Measurements from ENCODE around the gene ATXN7L1. TPM values are rescaled to one million over a fixed set of nuclear protein-coding genes. Genes with fewer than 3 reads are reported as not detected.

ATXN7L1 gene
- total RNA-seq, 1 donor from 2014 or later, result 2.4 TPM

DNA sequence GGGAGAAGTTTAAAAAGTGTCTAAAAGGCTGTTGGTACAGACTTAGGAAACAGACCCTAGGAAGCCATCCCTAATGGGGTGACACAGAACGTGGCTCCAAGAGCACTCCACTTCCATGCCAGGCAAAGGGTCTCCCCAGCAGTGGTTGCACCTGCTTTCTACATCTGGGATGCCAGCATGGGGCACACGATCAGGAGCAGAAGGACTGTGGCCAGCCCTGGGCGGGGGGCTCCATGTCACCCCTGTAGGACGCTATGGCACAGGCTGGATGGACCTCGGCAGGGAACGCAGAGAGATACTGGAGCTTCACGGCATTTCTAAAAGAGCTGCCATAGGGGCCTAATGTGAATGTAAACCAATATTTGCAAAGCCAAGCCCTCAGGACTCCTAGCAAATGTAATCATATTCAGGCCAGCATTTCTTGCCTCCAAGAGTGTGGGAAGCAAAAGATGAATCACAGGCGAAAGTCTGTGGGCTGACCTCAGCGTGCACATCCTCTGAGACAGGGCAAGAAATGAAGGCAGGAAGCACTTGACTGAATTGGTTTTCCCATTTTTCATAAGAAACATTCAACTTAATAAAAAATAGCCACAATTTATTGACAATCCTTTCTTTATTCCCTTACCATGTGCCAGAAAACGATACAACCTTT, 93.9 kb downstream of the ATXN7L1 start:
- H3K27me3 ChIP-seq (ENCODE audit: control insufficient read depth, insufficient read depth, low read length), result no peaks in the 10 kb centered on the region
- FAIRE-seq (no peak), DNase-seq (ENCODE audit: low read depth) (peak; percentile 81)
- TF ChIP-seq, protein P1, sequence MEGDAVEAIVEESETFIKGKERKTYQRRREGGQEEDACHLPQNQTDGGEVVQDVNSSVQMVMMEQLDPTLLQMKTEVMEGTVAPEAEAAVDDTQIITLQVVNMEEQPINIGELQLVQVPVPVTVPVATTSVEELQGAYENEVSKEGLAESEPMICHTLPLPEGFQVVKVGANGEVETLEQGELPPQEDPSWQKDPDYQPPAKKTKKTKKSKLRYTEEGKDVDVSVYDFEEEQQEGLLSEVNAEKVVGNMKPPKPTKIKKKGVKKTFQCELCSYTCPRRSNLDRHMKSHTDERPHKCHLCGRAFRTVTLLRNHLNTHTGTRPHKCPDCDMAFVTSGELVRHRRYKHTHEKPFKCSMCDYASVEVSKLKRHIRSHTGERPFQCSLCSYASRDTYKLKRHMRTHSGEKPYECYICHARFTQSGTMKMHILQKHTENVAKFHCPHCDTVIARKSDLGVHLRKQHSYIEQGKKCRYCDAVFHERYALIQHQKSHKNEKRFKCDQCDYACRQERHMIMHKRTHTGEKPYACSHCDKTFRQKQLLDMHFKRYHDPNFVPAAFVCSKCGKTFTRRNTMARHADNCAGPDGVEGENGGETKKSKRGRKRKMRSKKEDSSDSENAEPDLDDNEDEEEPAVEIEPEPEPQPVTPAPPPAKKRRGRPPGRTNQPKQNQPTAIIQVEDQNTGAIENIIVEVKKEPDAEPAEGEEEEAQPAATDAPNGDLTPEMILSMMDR (IDR thresholded peaks at IDR 0.05; ENCODE audit: insufficient read depth, low read length, severe bottlenecking), result no peak
- H3K4me3 ChIP-seq (ENCODE audit: low read depth, low read length), result no peak overlapping the region
- peaks cover 1% of the 10 kb centered on the region for H3K36me3 ChIP-seq (ENCODE audit: control insufficient read depth, insufficient read depth, low read length)

DNA sequence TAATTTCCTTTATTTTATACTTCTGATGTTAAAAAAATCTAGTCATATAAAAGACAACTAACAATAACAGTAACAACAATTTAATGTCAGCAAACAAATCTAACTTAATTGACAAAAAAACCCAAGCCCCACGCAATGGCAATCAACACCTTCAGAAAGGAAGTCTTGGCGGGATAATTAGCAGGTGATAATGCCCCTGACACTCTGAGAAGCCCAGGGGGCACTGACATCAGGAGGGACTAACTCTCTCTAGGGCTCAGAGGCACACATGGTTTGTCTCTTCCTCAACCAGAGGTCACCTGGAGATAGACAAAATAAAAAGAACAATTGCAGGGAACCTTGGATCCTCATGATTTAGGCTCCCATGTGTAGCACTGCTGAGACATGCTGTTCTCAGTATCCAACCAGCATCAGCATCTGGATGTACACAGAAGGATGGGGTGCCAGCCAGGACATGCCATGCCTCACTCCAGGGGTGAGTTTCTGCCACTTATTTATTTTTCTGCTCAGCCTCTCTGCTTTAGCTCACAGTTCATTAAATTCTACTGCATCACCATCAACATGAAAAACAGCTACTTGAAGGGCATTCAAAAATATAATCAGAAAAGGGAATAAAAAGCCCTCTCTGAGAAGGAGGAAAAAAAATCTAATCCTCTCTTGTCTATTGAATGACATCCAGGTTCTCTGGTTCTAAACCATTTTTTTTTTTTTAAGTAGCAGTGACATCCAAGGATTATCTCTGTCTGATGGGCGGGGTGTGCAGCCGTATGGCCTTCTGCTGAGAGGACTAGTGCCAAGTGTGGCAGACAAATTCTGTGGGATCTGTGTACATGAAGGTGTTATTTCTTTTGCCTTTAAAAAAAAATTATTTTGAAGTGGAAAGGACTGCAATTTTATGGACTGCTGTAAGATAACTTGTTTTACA, 96.3 kb downstream of the ATXN7L1 start:
- FAIRE-seq, result no peak
- TF ChIP-seq, protein P1 (IDR thresholded peaks at IDR 0.05; ENCODE audit: insufficient read depth, low read length, severe bottlenecking), result no peak
- Histone ChIP-seq H3K4me3 (ENCODE audit: low read depth, low read length) (no peak overlapping the region), H3K27me3 (ENCODE audit: control insufficient read depth, insufficient read depth, low read length) (no peaks in the 10 kb centered on the region), H3K36me3 (ENCODE audit: control insufficient read depth, insufficient read depth, low read length) (no peaks in the 10 kb centered on the region)
- DNase-seq (ENCODE audit: low read depth), result no peak

DNA sequence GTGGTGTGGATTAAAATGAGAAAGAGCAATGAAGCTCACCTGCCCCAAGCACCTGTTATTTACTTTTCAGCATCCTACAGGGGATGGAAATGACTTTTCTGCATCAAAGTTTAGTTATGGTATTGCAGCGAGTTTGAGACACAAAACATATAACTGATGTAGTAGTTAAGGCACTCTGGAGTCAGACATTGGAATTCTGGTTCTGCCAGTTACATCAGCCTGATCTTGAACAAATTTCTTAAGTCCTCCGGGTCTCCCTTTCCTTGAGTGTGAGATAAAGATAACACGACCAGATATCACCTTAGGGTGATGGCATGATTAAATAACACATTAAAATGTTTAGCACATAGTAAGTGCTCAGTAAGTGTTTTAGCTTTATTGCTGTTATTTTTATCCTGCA, 97.4 kb downstream of the ATXN7L1 start:
- no peak for DNase-seq (ENCODE audit: low read depth)

DNA sequence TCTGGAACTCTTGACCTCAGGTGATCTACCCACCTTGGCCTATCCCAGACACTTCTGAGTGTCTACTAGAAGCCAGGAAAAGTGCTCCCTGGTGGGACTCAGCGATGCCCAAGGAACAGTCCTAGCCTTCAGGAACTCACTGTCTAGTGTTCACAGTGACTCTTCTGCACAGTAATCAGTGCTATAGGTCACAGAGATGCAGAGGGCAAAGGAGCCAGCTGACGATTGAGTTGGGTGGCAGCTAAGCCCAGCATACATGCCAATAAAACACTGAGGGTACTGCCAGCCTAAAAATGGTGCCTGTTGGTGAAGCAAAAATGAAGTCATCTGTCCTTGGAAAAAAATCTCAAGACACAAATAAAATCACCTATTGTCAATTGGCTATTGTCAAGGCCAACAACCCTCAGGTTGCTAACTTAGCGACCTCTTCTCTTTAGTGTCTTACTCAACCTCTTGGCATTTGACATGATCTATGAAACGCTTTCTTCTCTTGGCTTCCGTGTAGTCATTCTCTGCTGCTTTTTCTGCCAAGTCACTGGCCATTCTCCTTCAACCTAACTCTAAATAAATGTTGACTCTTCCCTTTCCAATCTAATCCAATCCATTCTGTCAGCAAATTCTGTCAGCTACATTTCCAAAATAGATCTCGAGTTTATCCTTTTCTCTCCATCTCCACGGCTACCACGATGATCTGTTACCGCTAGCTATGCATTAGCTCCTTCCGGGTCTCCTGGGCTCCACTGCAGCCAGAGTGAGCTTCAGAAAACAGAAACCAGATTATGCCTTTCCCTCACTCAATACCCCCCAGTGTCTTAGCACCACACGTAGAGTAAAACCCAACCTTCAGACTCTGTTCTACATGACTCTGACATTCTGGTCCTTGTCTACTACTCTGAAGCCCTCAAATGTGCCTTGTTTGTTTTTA, 99.2 kb downstream of the ATXN7L1 start:
- no peaks in the 10 kb centered on the region for H3K27me3 ChIP-seq (ENCODE audit: control insufficient read depth, insufficient read depth, low read length)
- TF ChIP-seq, protein P1 (IDR thresholded peaks at IDR 0.05; ENCODE audit: insufficient read depth, low read length, severe bottlenecking), result no peak
- DNase-seq (ENCODE audit: low read depth) (no peak), FAIRE-seq (no peak)
- H3K36me3 ChIP-seq (ENCODE audit: control insufficient read depth, insufficient read depth, low read length), result no peaks in the 10 kb centered on the region
- H3K4me3 ChIP-seq (ENCODE audit: low read depth, low read length), result no peak overlapping the region

More for the DNA sequence above, 97.4 kb downstream of the ATXN7L1 start:
- Histone ChIP-seq H3K4me3 (ENCODE audit: low read depth, low read length) (no peak overlapping the region), H3K36me3 (ENCODE audit: control insufficient read depth, insufficient read depth, low read length) (no peaks in the 10 kb centered on the region), H3K27me3 (ENCODE audit: control insufficient read depth, insufficient read depth, low read length) (no peaks in the 10 kb centered on the region)
- FAIRE-seq, result no peak
- TF ChIP-seq, protein P1 (IDR thresholded peaks at IDR 0.05; ENCODE audit: insufficient read depth, low read length, severe bottlenecking), result no peak

DNA sequence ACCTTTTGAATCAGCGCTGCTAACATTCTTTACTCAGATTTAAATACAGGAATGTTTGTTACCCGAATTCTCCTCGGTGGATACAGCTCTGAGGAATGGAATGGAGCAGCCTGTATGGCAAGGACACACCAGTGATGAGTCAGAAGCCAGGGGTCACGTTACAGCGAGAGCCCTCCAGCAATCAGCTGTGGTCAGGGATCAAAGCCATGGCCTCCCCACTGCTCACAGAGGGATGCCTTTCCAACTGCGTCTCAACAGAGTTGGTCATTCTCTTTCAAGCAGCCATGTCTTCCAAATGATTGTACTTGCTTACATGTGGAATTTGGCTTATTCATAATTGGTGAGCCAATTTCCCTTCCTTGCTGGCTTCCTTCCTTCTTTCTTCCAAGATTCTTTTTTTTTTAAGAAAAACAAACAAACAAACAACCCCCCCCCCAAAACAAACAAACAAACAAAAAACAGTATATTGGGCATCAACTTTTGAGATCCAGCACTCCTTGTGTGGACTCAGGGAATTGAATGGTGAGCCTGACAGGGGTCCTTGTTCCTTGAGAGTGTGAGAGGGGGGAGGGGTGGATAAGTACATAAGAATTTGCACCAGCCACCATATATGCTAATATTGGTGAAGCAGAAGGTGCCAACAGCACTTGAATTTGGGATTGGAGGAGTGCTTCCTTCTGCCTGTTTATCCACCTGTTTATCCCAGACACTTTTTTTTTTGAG, 100.2 kb downstream of the ATXN7L1 start:
- FAIRE-seq (no peak), DNase-seq (ENCODE audit: low read depth) (peak; percentile 62)
- Histone ChIP-seq H3K36me3 (ENCODE audit: control insufficient read depth, insufficient read depth, low read length) (no peaks in the 10 kb centered on the region), H3K27me3 (ENCODE audit: control insufficient read depth, insufficient read depth, low read length) (no peaks in the 10 kb centered on the region), H3K4me3 (ENCODE audit: low read depth, low read length) (no peak overlapping the region)
- TF ChIP-seq, protein P1 (IDR thresholded peaks at IDR 0.05; ENCODE audit: insufficient read depth, low read length, severe bottlenecking), result no peak
